ENCODE results near the gene WNT1.
A peak's percentile ranks its signal among the peaks of the same experiment; 100 is the strongest.

The WNT1 gene

GRCh38 chr12:48982397-48983080 lies 4.4 kb downstream of the WNT1 start:
- no peak for DNase-seq

GRCh38 chr12:48985475-48985897 lies 7.4 kb downstream of the WNT1 start:
- no peak for DNase-seq

- no peak for DNase-seq
Measured at GRCh38 chr12:48985901-48986300, 7.8 kb downstream of the WNT1 start.

GRCh38 chr12:48986720-48987291 lies 8.7 kb downstream of the WNT1 start:
- DNase-seq = no peak

GRCh38 chr12:48988030-48988649 lies 10.0 kb downstream of the WNT1 start:
- DNase-seq = no peak

- no peak for DNase-seq
Measured at GRCh38 chr12:48990552-48990951, 12.4 kb downstream of the WNT1 start.

- DNase-seq = no peak
Measured at GRCh38 chr12:48991247-48992050, 13.3 kb downstream of the WNT1 start.

GRCh38 chr12:48993787-48994186 lies 15.7 kb downstream of the WNT1 start:
- DNase-seq = peak; percentile 31

- no peak for DNase-seq
Measured at GRCh38 chr12:48994224-48995085, 16.3 kb downstream of the WNT1 start.

GRCh38 chr12:48995086-48995879 lies 17.2 kb downstream of the WNT1 start:
- peak; percentile 81 for DNase-seq

GRCh38 chr12:48996794-48997718 lies 18.9 kb downstream of the WNT1 start:
- peak; percentile 74 for DNase-seq

GRCh38 chr12:48997719-48998496 lies 19.8 kb downstream of the WNT1 start:
- DNase-seq = no peak

- no peak for DNase-seq
Measured at GRCh38 chr12:48998497-48999353, 20.6 kb downstream of the WNT1 start.

- peak; percentile 65 for DNase-seq
Measured at GRCh38 chr12:48999371-49000131, 21.4 kb downstream of the WNT1 start, which contains the start of gene DDN. Gene DDN, minus strand, starts transcription at chr12:48999375. Its CDS starts 88 bp downstream, at chr12:48999287.

- no peak for DNase-seq
Measured at GRCh38 chr12:49000346-49000745, 22.2 kb downstream of the WNT1 start.

- no peak for DNase-seq
Measured at GRCh38 chr12:49008943-49009342, 30.8 kb downstream of the WNT1 start.

- no peak for DNase-seq
Measured at GRCh38 chr12:49010092-49010668, 32.1 kb downstream of the WNT1 start.

Data from fibroblast of skin of right biceps (primary cell).